Measurements from ENCODE around the gene LARGE1.
"Not testable (repeated sequence)": the region's sequence is repeated elsewhere in the genome, so short reads cannot be mapped to it uniquely, and the experiment has no call there.

GRCh38 chr22:33461245-33461644 lies 459.0 kb downstream of the LARGE1 start:
- TF ChIP-seq CTCF, POLR2A (IDR thresholded peaks at IDR 0.05): not testable (repeated sequence)

Measured in body of pancreas (tissue), 4 donors.